IMR-90 (cell line): ENCODE results near the gene KCP. TPM values are rescaled to one million over a fixed set of nuclear protein-coding genes. Genes with fewer than 3 reads are reported as not detected.

Experiments used
- ATAC-seq: fragments of 200-7000 bp; cut with Tn5 transposase; 2 replicates; pipeline ENCODE4 v1.9.1; 2020; ENCODE audit warnings: low read depth, mild to moderate bottlenecking, moderate library complexity
- BruUV-seq: library from RNA; stranded (reverse); fragments of 400-500 nt; replicated peaks from 2 replicates; lab custom pipeline; 2021; lab: Mats Ljungman, UMichigan
- CTCF ChIA-PET: fragments of 300-600 bp; formaldehyde crosslinking; extraction: SDS; loops from one replicate; lab custom pipeline; 2021; ENCODE audit warnings: antibody characterized with exemption; lab: Yijun Ruan, JAX
- POLR2A ChIA-PET: fragments of 300-600 bp; sonication (Branson Sonifier 250); formaldehyde crosslinking; loops from one replicate; lab custom pipeline; 2022; ENCODE audit warnings: antibody characterized with exemption; ENCODE audit not compliant: unreplicated experiment; lab: Charles Lee
- DNase-seq: peaks from one replicate; pipeline ENCODE4 v3.0.0; 2013
- H2AFZ ChIP-seq: replicated peaks from 2 replicates; pipeline ENCODE3; 2013; ENCODE audit warnings: low read length, mild to moderate bottlenecking; ENCODE audit not compliant: poor library complexity
- H2AK5ac ChIP-seq: 2 replicates; pipeline ENCODE4 v1.6.1; 2013; ENCODE audit warnings: low read depth, low read length, inconsistent platforms
- H2AK9ac ChIP-seq: replicated peaks from 2 replicates; pipeline ENCODE3; 2013; ENCODE audit warnings: mild to moderate bottlenecking, low read depth, low read length, moderate library complexity; ENCODE audit not compliant: poor library complexity
- H2BK120ac ChIP-seq: 2 replicates; pipeline ENCODE4 v1.6.1; 2013; ENCODE audit warnings: low read depth, low read length, inconsistent platforms
- H2BK15ac ChIP-seq: 3 replicates; pipeline ENCODE4 v1.6.1; 2013; ENCODE audit warnings: low read depth, low read length, inconsistent platforms
- H2BK20ac ChIP-seq: 2 replicates; pipeline ENCODE4 v1.6.1; 2013; ENCODE audit warnings: low read depth, mild to moderate bottlenecking, inconsistent platforms, low read length, moderate library complexity
- H2BK5ac ChIP-seq: 2 replicates; pipeline ENCODE4 v1.6.1; 2013; ENCODE audit warnings: mild to moderate bottlenecking, low read depth, low read length, inconsistent platforms; ENCODE audit not compliant: poor library complexity, severe bottlenecking
- H3K14ac ChIP-seq: replicated peaks from 2 replicates; pipeline ENCODE4 v1.6.1; 2013; ENCODE audit warnings: low read depth, low read length, inconsistent platforms
- H3K18ac ChIP-seq: 2 replicates; pipeline ENCODE4 v1.6.1; 2013; ENCODE audit warnings: low read depth, low read length, control low read depth
- H3K23ac ChIP-seq: 2 replicates; pipeline ENCODE4 v1.6.1; 2013; ENCODE audit warnings: low read depth, low read length, inconsistent platforms
- H3K27ac ChIP-seq: 2 replicates; pipeline ENCODE4 v1.5.1; 2013; ENCODE audit warnings: mild to moderate bottlenecking, control low read depth, low read length; ENCODE audit not compliant: insufficient read depth
- H3K27me3 ChIP-seq: 2 replicates; pipeline ENCODE4 v1.6.1; 2013; ENCODE audit warnings: low read length; ENCODE audit not compliant: control insufficient read depth, insufficient read depth
- H3K36me3 ChIP-seq: 2 replicates; pipeline ENCODE4 v1.6.1; 2013; ENCODE audit warnings: low read length, mixed read lengths; ENCODE audit not compliant: control insufficient read depth, insufficient read depth
- H3K4ac ChIP-seq: 2 replicates; pipeline ENCODE4 v1.6.1; 2013; ENCODE audit warnings: low read depth, low read length, inconsistent platforms
- H3K4me1 ChIP-seq: 2 replicates; pipeline ENCODE4 v1.6.1; 2013; ENCODE audit warnings: low read length, mixed read lengths; ENCODE audit not compliant: control insufficient read depth, insufficient read depth
- H3K4me2 ChIP-seq: 2 replicates; pipeline ENCODE4 v1.6.1; 2013; ENCODE audit warnings: low read depth, mild to moderate bottlenecking, control low read depth, low read length, moderate library complexity
- H3K4me3 ChIP-seq: 2 replicates; pipeline ENCODE4 v1.5.1; 2013; ENCODE audit warnings: low read depth, mild to moderate bottlenecking, control low read depth, low read length, moderate library complexity; ENCODE audit not compliant: insufficient read depth
- H3K56ac ChIP-seq: 2 replicates; pipeline ENCODE4 v1.6.1; 2013; ENCODE audit warnings: low read length, inconsistent platforms; ENCODE audit not compliant: insufficient read depth; ENCODE audit errors: extremely low read depth
- H3K79me1 ChIP-seq, 2 experiments: 2 replicates each; pipeline ENCODE4 v1.6.1; 2013; ENCODE audit warnings: low read length in 2 of 2, inconsistent platforms in 1 of 2, low read depth in 1 of 2
- H3K9ac ChIP-seq: 2 replicates; pipeline ENCODE4 v1.6.1; 2013; ENCODE audit warnings: low read depth, low read length, control low read depth
- H3K9me1 ChIP-seq: 2 replicates; pipeline ENCODE4 v1.6.1; 2013; ENCODE audit warnings: low read length, inconsistent platforms; ENCODE audit not compliant: insufficient read depth
- H3K9me3 ChIP-seq: 2 replicates; pipeline ENCODE4 v1.6.1; 2013; ENCODE audit warnings: low read length; ENCODE audit not compliant: control insufficient read depth, insufficient read depth
- H4K20me1 ChIP-seq: 2 replicates; pipeline ENCODE4 v1.6.1; 2013; ENCODE audit warnings: low read length, inconsistent platforms; ENCODE audit not compliant: insufficient read depth
- H4K5ac ChIP-seq: 2 replicates; pipeline ENCODE4 v1.6.1; 2013; ENCODE audit warnings: mild to moderate bottlenecking, low read depth, low read length, control low read depth
- H4K8ac ChIP-seq, 2 experiments: 2 replicates each; pipeline ENCODE4 v1.6.1; 2013; ENCODE audit warnings: low read depth in 2 of 2, low read length in 2 of 2, control low read depth in 1 of 2, inconsistent platforms in 1 of 2
- H4K91ac ChIP-seq: 2 replicates; pipeline ENCODE4 v1.6.1; 2013; ENCODE audit warnings: low read depth, low read length, inconsistent platforms; ENCODE audit not compliant: insufficient read depth
- BHLHE40 ChIP-seq: fragments of 150-350 bp; IDR thresholded peaks from 2 replicates; pipeline ENCODE4 v1.6.1; 2016; ENCODE audit warnings: mild to moderate bottlenecking, low read depth, low read length
- CEBPB ChIP-seq: IDR thresholded peaks from 2 replicates; pipeline ENCODE4 v1.6.1; 2012; ENCODE audit warnings: low read depth, low read length, improper control_type of control experiment
- CHD1 ChIP-seq: IDR thresholded peaks from 2 replicates; pipeline ENCODE4 v1.6.1; 2012; ENCODE audit warnings: low read depth, low read length, improper control_type of control experiment
- CTCF ChIP-seq: conservative IDR thresholded peaks from 2 replicates; pipeline ENCODE4 v1.5.1; 2012; ENCODE audit warnings: mild to moderate bottlenecking, low read depth, low read length, improper control_type of control experiment
- ELK1 ChIP-seq: fragments of 150-350 bp; IDR thresholded peaks from 2 replicates; pipeline ENCODE4 v1.6.1; 2016; ENCODE audit warnings: low read depth, mild to moderate bottlenecking, low read length, moderate library complexity, borderline replicate concordance
- FOS ChIP-seq: fragments of 150-350 bp; IDR thresholded peaks from 2 replicates; pipeline ENCODE4 v1.6.1; 2016; ENCODE audit warnings: low read depth, low read length
- MAFK ChIP-seq: IDR thresholded peaks from 2 replicates; pipeline ENCODE4 v1.6.1; 2012; ENCODE audit warnings: low read depth, low read length, improper control_type of control experiment
- MAZ ChIP-seq: IDR thresholded peaks from 2 replicates; pipeline ENCODE4 v1.6.1; 2012; ENCODE audit warnings: low read depth, mild to moderate bottlenecking, low read length, improper control_type of control experiment, moderate library complexity, borderline replicate concordance
- MXI1 ChIP-seq: IDR thresholded peaks from 2 replicates; pipeline ENCODE4 v1.6.1; 2012; ENCODE audit warnings: low read depth, mild to moderate bottlenecking, low read length, moderate library complexity, borderline replicate concordance
- NFE2L2 ChIP-seq: fragments of 150-350 bp; IDR thresholded peaks from 2 replicates; pipeline ENCODE4 v1.6.1; 2016; ENCODE audit warnings: low read depth, mild to moderate bottlenecking, low read length
- POLR2A ChIP-seq: IDR thresholded peaks from 2 replicates; pipeline ENCODE4 v1.6.1; 2012; ENCODE audit warnings: mild to moderate bottlenecking, low read depth, low read length
- RAD21 ChIP-seq: IDR thresholded peaks from 2 replicates; pipeline ENCODE4 v1.6.1; 2012; ENCODE audit warnings: low read length, improper control_type of control experiment
- RCOR1 ChIP-seq: IDR thresholded peaks from 2 replicates; pipeline ENCODE4 v1.6.1; 2012; ENCODE audit warnings: mild to moderate bottlenecking, low read length, improper control_type of control experiment; ENCODE audit not compliant: insufficient replicate concordance
- RFX5 ChIP-seq: IDR thresholded peaks from 2 replicates; pipeline ENCODE4 v1.8.0; 2012; ENCODE audit warnings: low read depth, mild to moderate bottlenecking, low read length, moderate library complexity
- SMC3 ChIP-seq: fragments of 150-350 bp; IDR thresholded peaks from 2 replicates; pipeline ENCODE4 v1.6.1; 2016; ENCODE audit warnings: low read depth, mild to moderate bottlenecking, antibody characterized with exemption, low read length, moderate library complexity
- dilution Hi-C: fragments of 300-500 bp; cut with HindIII; formaldehyde crosslinking; loops from one replicate; pipeline ENCODE4 v1.14.3; 2018; ENCODE audit warnings: low sequenced_read_pairs; ENCODE audit not compliant: unreplicated experiment
- in situ Hi-C: fragments of 300-500 bp; cut with MboI; formaldehyde crosslinking; loops from 3 replicates; pipeline ENCODE4 v1.14.3; 2019; ENCODE audit warnings: low sequenced_read_pairs, inconsistent platforms, mixed read lengths
- intact Hi-C: fragments of 100-400 bp; cut with micrococcal nuclease; formaldehyde crosslinking; loops from 2 replicates; pipeline ENCODE4 v1.10.0; 2022
- polyA plus RNA-seq, 3 experiments: library from polyadenylated mRNA; depleted of rRNA; stranded (reverse); fragments of >200 nt; gene quantifications; 2 replicates each; pipeline ENCODE4 v1.2.3, GENCODE V29; 2012; ENCODE audit warnings: low replicate concordance in 1 of 3
- total RNA-seq: library from RNA; depleted of rRNA; stranded (reverse); fragments of >200 nt; gene quantifications from 2 replicates; pipeline ENCODE4 v1.2.3, GENCODE V29; 2012
- TF ChIP-seq, protein P1 (sequence below): fragments of 150-350 bp; IDR thresholded peaks from 2 replicates; pipeline ENCODE4 v1.6.1; 2017; ENCODE audit warnings: mild to moderate bottlenecking, antibody characterized with exemption, low read length, low read depth

KCP gene
- total and polyA plus RNA-seq, 2 of the 4 experiments (the other 2 are of a cell fraction): 0.03 TPM; not detected in 1

GRCh38 chr7:128899392-128899791 lies 11.1 kb downstream of the KCP start:
- H3K56ac ChIP-seq: no peak overlapping the region
- in situ Hi-C loops: loop anchor here (25.0 kb wide), 1 partner anchor 437 kb away; the partner anchor contains the start of gene HILPDA
- CTCF ChIA-PET: interaction anchor here (1.2 kb wide), 1 partner anchor 192 kb away, joined by 4 read pairs; no protein-coding TSS in a partner anchor

More at GRCh38 chr7:128899392-128899791, 11.1 kb downstream of the KCP start:
- Histone ChIP-seq H3K9me1 (no peaks in the 10 kb centered on the region), H3K4me1 (peaks cover 3% of the 10 kb centered on the region; the same call in 1 of the 2 replicates), H3K18ac (no peak overlapping the region), H3K27me3 (peaks cover 11% of the 10 kb centered on the region), H2AK5ac (no peak overlapping the region), H3K4ac (no peak overlapping the region), H2AK9ac (no peak overlapping the region), H3K9me3 (peaks cover 2% of the 10 kb centered on the region; the same call in 1 of the 2 replicates), H3K36me3 (no peaks in the 10 kb centered on the region), H4K5ac (no peak overlapping the region), H3K23ac (no peak overlapping the region), H2BK120ac (no peak overlapping the region), H2AFZ (no peak overlapping the region), H3K79me1 (no peaks in the 10 kb centered on the region), H2BK20ac (no peak overlapping the region), H3K4me3 (no peak overlapping the region), H2BK5ac (no peak overlapping the region), H4K91ac (no peak overlapping the region), H3K4me2 (no peak overlapping the region), H3K9ac (no peak overlapping the region), H4K20me1 (no peaks in the 10 kb centered on the region), H3K14ac (no peak overlapping the region), H3K27ac (no peak overlapping the region), H4K8ac (no peak overlapping the region), H2BK15ac (no peak overlapping the region)
- POLR2A ChIA-PET: no interaction called here
- TF ChIP-seq MAZ: no peak
- no peak for TF ChIP-seq FOS
- TF ChIP-seq SMC3: no peak
- no peak for TF ChIP-seq ELK1
- TF ChIP-seq RFX5: no peak
- TF ChIP-seq MXI1: no peak
- TF ChIP-seq, protein P1, sequence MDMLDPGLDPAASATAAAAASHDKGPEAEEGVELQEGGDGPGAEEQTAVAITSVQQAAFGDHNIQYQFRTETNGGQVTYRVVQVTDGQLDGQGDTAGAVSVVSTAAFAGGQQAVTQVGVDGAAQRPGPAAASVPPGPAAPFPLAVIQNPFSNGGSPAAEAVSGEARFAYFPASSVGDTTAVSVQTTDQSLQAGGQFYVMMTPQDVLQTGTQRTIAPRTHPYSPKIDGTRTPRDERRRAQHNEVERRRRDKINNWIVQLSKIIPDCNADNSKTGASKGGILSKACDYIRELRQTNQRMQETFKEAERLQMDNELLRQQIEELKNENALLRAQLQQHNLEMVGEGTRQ: no peak
- no peak for TF ChIP-seq CHD1
- TF ChIP-seq BHLHE40: no peak
- TF ChIP-seq CEBPB: no peak
- TF ChIP-seq RAD21: no peak
- TF ChIP-seq MAFK: no peak
- no peak for TF ChIP-seq NFE2L2
- no peak for TF ChIP-seq POLR2A
- TF ChIP-seq CTCF: no peak
- TF ChIP-seq RCOR1: no peak
- dilution Hi-C loops (no loop called here), intact Hi-C loops (no loop called here)
- ATAC-seq (no peak), DNase-seq (no peak)
- no TSS peak for BruUV-seq
